Measurements from ENCODE around the gene PRDM15.

PRDM15 gene

DNA sequence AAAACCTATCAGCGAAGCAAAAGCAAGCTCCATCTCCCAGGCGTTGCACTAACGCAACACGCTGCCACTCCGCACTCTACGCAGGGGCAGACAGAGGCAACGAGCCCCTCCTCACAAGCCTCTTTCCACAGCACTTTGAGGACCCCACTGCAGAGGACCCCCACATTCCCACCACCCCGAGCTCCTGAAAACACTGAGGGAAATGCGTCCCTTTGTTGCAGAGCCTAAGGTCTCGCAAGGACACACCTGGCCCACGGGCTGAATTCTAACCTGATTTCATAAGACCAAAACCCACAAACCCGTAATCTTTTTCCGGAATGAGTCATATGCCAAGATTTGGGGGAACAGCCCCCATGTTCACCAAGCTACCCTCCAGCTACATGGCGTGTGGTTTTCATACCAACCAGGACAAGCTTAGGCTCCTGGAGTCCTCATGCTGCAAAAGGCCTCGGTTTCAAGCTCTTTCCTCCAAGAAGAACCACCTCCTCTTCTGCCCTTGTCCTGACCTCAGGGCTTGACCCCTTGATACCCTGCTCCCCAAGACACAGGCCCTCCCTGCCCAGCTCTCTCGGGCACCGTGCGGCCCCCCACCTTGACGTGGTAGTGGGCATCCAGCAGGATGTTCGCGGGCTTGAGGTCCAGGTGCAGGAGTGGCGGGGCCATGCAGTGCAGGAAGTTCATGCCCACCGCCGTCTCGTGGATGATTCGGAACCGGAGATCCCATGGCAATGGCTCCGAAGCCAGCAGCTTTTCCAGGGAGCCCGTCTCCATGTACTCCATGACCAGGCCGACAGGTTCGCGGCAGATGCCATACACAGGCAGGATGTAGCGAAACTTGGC lies 123.0 kb downstream of the PRDM15 start:
- no peak for DNase-seq (ENCODE audit: low read depth)
- H3K4me3 ChIP-seq (ENCODE audit: low read depth, low read length) = no peak overlapping the region
- TF ChIP-seq, protein P1, sequence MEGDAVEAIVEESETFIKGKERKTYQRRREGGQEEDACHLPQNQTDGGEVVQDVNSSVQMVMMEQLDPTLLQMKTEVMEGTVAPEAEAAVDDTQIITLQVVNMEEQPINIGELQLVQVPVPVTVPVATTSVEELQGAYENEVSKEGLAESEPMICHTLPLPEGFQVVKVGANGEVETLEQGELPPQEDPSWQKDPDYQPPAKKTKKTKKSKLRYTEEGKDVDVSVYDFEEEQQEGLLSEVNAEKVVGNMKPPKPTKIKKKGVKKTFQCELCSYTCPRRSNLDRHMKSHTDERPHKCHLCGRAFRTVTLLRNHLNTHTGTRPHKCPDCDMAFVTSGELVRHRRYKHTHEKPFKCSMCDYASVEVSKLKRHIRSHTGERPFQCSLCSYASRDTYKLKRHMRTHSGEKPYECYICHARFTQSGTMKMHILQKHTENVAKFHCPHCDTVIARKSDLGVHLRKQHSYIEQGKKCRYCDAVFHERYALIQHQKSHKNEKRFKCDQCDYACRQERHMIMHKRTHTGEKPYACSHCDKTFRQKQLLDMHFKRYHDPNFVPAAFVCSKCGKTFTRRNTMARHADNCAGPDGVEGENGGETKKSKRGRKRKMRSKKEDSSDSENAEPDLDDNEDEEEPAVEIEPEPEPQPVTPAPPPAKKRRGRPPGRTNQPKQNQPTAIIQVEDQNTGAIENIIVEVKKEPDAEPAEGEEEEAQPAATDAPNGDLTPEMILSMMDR (IDR thresholded peaks at IDR 0.05; ENCODE audit: low read depth, low read length, missing control alignments) = no peak

DNA sequence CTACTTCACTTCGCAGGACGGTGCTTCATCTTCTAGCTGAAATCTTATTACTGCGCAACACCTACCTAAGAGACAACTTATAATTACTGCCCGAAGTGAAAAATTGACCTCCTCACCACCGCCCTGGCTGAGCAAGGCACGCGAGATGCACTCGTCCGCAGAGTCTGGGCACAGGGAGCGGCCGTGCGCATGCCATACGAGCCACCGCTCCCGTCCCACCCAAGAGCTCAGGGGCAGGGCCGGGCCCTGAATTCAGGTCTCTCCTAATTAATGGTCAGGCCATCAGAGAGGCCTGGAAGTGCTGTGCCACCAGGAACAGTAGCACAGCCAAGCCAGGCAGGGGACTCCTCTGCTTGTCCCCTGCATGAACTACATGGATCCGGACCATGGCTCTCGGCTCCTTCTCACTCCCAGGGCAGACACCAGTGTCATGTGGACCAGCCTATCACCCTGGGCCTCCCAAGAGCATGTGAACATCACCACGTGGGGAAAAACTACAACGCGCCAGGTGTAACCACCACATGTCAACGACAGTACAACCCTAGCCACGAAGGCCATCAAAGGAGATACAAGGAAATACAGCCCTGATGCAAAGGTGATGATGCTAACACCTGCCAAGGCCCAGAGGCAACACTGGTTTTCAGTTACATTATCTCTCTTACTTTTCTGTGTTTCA lies 123.7 kb downstream of the PRDM15 start:
- H3K4me3 ChIP-seq (ENCODE audit: low read depth, low read length) = no peak overlapping the region
- no peak for DNase-seq (ENCODE audit: low read depth)

DNA sequence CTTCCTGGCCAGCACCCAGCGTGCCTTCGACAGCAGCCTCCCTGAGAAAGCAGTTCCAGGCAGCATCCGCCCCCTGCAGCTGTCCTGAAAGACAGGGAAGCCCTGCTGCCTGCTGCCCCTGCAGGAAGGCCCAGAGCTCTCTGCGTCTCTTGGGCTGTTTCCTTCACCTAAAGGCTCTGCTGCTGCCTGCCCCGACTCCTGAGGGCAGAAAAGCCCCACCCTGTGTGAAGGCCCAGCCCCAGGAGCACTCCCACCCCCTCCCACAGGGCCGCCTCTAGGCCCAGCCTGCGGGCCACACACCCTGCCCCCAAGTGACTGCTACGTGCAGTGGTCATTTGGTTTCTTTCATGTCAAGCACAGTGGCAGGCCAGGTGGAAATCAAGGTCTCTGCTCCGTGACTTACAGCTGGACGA lies 124.7 kb downstream of the PRDM15 start:
- no peak overlapping the region for H3K4me3 ChIP-seq (ENCODE audit: low read depth, low read length)
- TF ChIP-seq, protein P1 (IDR thresholded peaks at IDR 0.05; ENCODE audit: low read depth, low read length, missing control alignments) = no peak
- DNase-seq (ENCODE audit: low read depth) = no peak

More for the DNA sequence above, 123.7 kb downstream of the PRDM15 start:
- TF ChIP-seq, protein P1 (IDR thresholded peaks at IDR 0.05; ENCODE audit: low read depth, low read length, missing control alignments) = no peak

DNA sequence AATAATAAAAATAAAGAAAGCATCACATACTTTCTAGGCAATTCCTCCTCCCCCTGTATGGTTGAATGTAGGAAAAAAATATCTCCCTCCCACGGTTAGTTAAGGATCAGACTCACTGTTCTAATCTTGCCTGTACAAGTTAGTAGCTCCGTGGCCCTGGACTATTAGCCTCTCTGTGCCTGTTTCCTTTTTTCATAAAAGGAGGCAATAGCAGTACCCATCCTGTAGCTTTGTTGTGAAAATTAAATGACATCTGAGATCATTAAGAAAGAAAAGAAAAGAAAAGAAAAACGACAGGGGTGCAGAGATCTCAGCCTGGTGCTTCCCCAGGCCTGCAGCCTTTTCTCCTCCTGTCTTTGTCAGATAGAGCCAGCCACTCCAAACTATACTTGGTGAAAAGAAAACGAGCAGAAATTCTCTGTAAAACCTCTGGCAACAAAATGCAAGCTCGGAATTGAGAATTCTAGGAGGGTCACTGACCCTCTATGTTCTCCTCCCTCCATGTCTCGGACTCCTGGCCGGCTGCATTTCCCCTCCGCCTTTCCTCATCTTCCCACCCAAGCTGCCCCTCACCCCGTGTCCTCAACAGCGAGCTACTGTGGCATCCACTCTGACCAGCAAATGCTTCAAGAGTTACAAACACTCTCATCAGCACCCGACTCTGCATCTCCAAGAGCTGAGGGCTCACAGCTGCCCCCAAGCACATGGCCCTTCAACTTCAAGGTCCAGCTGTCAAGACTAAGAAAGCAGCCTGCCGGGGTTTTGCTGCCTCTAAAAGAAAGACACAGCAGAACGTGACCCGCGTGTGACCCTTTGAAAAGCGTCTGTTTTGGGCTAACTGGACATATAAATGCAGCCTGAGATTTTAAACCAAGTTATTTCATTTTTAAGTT lies 125.9 kb downstream of the PRDM15 start:
- no peak overlapping the region for H3K4me3 ChIP-seq (ENCODE audit: low read depth, low read length)
- DNase-seq (ENCODE audit: low read depth) = no peak
- TF ChIP-seq, protein P1 (IDR thresholded peaks at IDR 0.05; ENCODE audit: low read depth, low read length, missing control alignments) = no peak

DNA sequence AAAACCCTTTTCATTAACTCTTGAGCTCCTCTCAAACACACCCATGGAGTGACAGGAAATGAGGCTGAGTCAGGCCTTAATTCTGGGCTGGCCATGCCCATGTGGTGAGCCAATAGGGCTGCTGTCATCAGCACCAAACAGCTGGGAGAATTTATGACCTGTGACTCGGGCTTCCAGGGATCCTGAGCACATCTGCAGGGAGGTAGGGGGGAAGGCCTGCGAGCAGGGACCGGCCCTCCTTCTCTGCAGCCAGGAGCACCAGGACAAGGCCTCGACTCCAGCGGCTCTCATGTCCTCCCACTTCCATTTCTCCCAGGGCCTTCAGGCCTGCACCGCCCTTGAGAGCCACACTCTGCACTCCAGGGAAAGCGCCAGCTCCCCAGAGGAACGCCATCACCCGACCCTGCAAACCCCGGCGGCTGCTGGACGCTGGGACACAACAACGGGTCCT lies 126.9 kb downstream of the PRDM15 start:
- no peak for DNase-seq (ENCODE audit: low read depth)
- TF ChIP-seq, protein P1 (IDR thresholded peaks at IDR 0.05; ENCODE audit: low read depth, low read length, missing control alignments) = no peak
- H3K4me3 ChIP-seq (ENCODE audit: low read depth, low read length) = no peak overlapping the region

DNA sequence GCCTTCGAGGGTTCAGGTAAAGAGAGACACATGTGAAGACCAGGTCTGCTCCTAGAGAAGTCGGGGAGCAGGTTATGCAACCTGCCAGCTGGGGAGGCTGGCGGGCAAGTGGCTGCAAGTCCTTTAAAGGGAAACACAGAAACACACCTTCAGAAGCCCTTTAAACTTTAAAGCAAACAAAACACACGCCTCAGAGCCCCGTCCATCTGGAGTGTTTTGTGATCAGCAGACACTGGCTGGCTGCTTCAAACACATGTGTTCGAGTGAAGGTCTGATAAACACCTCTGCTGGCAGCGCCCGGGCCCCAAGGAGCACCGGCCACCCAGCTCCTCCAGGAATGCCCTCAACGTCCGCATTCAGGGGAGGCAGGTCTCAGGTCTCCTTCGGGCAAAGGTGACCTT lies 127.5 kb downstream of the PRDM15 start:
- TF ChIP-seq, protein P1 (IDR thresholded peaks at IDR 0.05; ENCODE audit: low read depth, low read length, missing control alignments) = no peak
- H3K4me3 ChIP-seq (ENCODE audit: low read depth, low read length) = no peak overlapping the region
- no peak for DNase-seq (ENCODE audit: low read depth)
